ACC112 (cell line): ENCODE data around the gene GAS2L1.

Experiments
- H2AFZ ChIP-seq: fragments of 200-600 bp; sonication (generic); one replicate; pipeline ENCODE4 v1.6.0; 2017; ENCODE audit warnings: antibody characterized with exemption, low read length; ENCODE audit not compliant: unreplicated experiment
- H3K27ac ChIP-seq: fragments of 200-600 bp; sonication (generic); 2 replicates; pipeline ENCODE4 v1.5.1; 2014; ENCODE audit warnings: low read depth, mild to moderate bottlenecking, antibody characterized with exemption, low read length, moderate library complexity
- H3K27me3 ChIP-seq: fragments of 200-600 bp; sonication (generic); 2 replicates; pipeline ENCODE4 v1.6.1; 2014; ENCODE audit warnings: mild to moderate bottlenecking, antibody characterized with exemption, low read length, moderate library complexity, mixed read lengths; ENCODE audit not compliant: insufficient read depth
- H3K36me3 ChIP-seq: fragments of 200-600 bp; sonication (generic); 2 replicates; pipeline ENCODE4 v1.6.1; 2016; ENCODE audit warnings: mild to moderate bottlenecking, antibody characterized with exemption, low read length, moderate library complexity, mixed read lengths; ENCODE audit not compliant: insufficient read depth
- H3K4me1 ChIP-seq: fragments of 200-600 bp; sonication (generic); one replicate; pipeline ENCODE4 v1.6.1; 2016; ENCODE audit warnings: low read length, mixed read lengths; ENCODE audit not compliant: insufficient read depth, unreplicated experiment, control insufficient read depth
- H3K4me3 ChIP-seq: fragments of 200-600 bp; sonication (generic); 2 replicates; pipeline ENCODE4 v1.5.1; 2014; ENCODE audit warnings: mild to moderate bottlenecking, low read depth, low read length
- H3K79me2 ChIP-seq: fragments of 200-600 bp; sonication (generic); one replicate; pipeline ENCODE4 v1.6.0; 2016; ENCODE audit warnings: low read length; ENCODE audit not compliant: control insufficient read depth, unreplicated experiment, insufficient read depth

GAS2L1 gene

GRCh38 chr22:29335656-29336055, 29.2 kb downstream of the GAS2L1 start:
- Histone ChIP-seq H3K4me1 (no peaks in the 10 kb centered on the region), H3K79me2 (no peaks in the 10 kb centered on the region), H2AFZ (no peak overlapping the region), H3K4me3 (no peak overlapping the region), H3K27me3 (no peaks in the 10 kb centered on the region), H3K36me3 (no peaks in the 10 kb centered on the region), H3K27ac (no peak overlapping the region)

GRCh38 chr22:29336751-29337490, 30.5 kb downstream of the GAS2L1 start:
- H3K36me3 ChIP-seq = no peaks in the 10 kb centered on the region

GRCh38 chr22:29337631-29338284, 31.3 kb downstream of the GAS2L1 start:
- H3K79me2 ChIP-seq = no peaks in the 10 kb centered on the region
- no peaks in the 10 kb centered on the region for H3K36me3 ChIP-seq
- no peak overlapping the region for H3K4me3 ChIP-seq
- no peaks in the 10 kb centered on the region for H3K4me1 ChIP-seq
- H2AFZ ChIP-seq = no peak overlapping the region
- H3K27ac ChIP-seq = no peak overlapping the region
- H3K27me3 ChIP-seq = no peaks in the 10 kb centered on the region

More at GRCh38 chr22:29336751-29337490, 30.5 kb downstream of the GAS2L1 start:
- Histone ChIP-seq H3K79me2 (no peaks in the 10 kb centered on the region), H2AFZ (no peak overlapping the region), H3K27me3 (no peaks in the 10 kb centered on the region), H3K4me1 (no peaks in the 10 kb centered on the region), H3K4me3 (no peak overlapping the region), H3K27ac (no peak overlapping the region)

- no peaks in the 10 kb centered on the region for H3K4me1 ChIP-seq
- H3K36me3 ChIP-seq = no peaks in the 10 kb centered on the region
- no peaks in the 10 kb centered on the region for H3K79me2 ChIP-seq
- no peak overlapping the region for H3K4me3 ChIP-seq
- no peak overlapping the region for H2AFZ ChIP-seq
- H3K27me3 ChIP-seq = no peaks in the 10 kb centered on the region
- no peak overlapping the region for H3K27ac ChIP-seq
Observed at GRCh38 chr22:29338398-29338797, 31.9 kb downstream of the GAS2L1 start.

GRCh38 chr22:29339381-29340235, 33.2 kb downstream of the GAS2L1 start:
- Histone ChIP-seq H3K36me3 (no peaks in the 10 kb centered on the region), H3K27ac (no peak overlapping the region), H3K4me3 (no peak overlapping the region), H3K4me1 (no peaks in the 10 kb centered on the region), H3K27me3 (no peaks in the 10 kb centered on the region), H3K79me2 (no peaks in the 10 kb centered on the region), H2AFZ (no peak overlapping the region)

- Histone ChIP-seq H2AFZ (no peak overlapping the region), H3K27me3 (no peaks in the 10 kb centered on the region), H3K4me3 (no peak overlapping the region), H3K79me2 (no peaks in the 10 kb centered on the region), H3K27ac (no peak overlapping the region), H3K36me3 (no peaks in the 10 kb centered on the region), H3K4me1 (no peaks in the 10 kb centered on the region)
Observed at GRCh38 chr22:29340566-29340965, 34.1 kb downstream of the GAS2L1 start.

GRCh38 chr22:29341056-29341848, 34.8 kb downstream of the GAS2L1 start:
- Histone ChIP-seq H3K4me1 (no peaks in the 10 kb centered on the region), H3K27ac (no peak overlapping the region), H3K79me2 (no peaks in the 10 kb centered on the region), H2AFZ (no peak overlapping the region), H3K4me3 (no peak overlapping the region), H3K27me3 (no peaks in the 10 kb centered on the region), H3K36me3 (no peaks in the 10 kb centered on the region)

GRCh38 chr22:29341849-29342127, 35.3 kb downstream of the GAS2L1 start:
- Histone ChIP-seq H3K4me3 (no peak overlapping the region), H3K4me1 (no peaks in the 10 kb centered on the region), H3K36me3 (no peaks in the 10 kb centered on the region), H3K27ac (no peak overlapping the region), H2AFZ (no peak overlapping the region), H3K79me2 (no peaks in the 10 kb centered on the region), H3K27me3 (no peaks in the 10 kb centered on the region)

- H2AFZ ChIP-seq = no peak overlapping the region
- no peaks in the 10 kb centered on the region for H3K79me2 ChIP-seq
- H3K27ac ChIP-seq = no peak overlapping the region
- H3K27me3 ChIP-seq = no peaks in the 10 kb centered on the region
- H3K4me1 ChIP-seq = no peaks in the 10 kb centered on the region
- no peaks in the 10 kb centered on the region for H3K36me3 ChIP-seq
- no peak overlapping the region for H3K4me3 ChIP-seq
Observed at GRCh38 chr22:29342177-29342576, 35.7 kb downstream of the GAS2L1 start.

GRCh38 chr22:29342577-29343312, 36.3 kb downstream of the GAS2L1 start:
- Histone ChIP-seq H3K36me3 (0 out of 2 replicates have a peak, but pooled peaks cover 3% of the 10 kb centered on the region), H2AFZ (no peak overlapping the region), H3K4me3 (no peak overlapping the region), H3K27me3 (no peaks in the 10 kb centered on the region), H3K4me1 (no peaks in the 10 kb centered on the region), H3K79me2 (no peaks in the 10 kb centered on the region), H3K27ac (no peak overlapping the region)
